ENCODE results near the gene NCK2. TPM values are rescaled to one million over a fixed set of nuclear protein-coding genes. Genes with fewer than 3 reads are reported as not detected.

NCK2 gene
- total RNA-seq, 1 donor from 2014 or later = 72.4 TPM

DNA sequence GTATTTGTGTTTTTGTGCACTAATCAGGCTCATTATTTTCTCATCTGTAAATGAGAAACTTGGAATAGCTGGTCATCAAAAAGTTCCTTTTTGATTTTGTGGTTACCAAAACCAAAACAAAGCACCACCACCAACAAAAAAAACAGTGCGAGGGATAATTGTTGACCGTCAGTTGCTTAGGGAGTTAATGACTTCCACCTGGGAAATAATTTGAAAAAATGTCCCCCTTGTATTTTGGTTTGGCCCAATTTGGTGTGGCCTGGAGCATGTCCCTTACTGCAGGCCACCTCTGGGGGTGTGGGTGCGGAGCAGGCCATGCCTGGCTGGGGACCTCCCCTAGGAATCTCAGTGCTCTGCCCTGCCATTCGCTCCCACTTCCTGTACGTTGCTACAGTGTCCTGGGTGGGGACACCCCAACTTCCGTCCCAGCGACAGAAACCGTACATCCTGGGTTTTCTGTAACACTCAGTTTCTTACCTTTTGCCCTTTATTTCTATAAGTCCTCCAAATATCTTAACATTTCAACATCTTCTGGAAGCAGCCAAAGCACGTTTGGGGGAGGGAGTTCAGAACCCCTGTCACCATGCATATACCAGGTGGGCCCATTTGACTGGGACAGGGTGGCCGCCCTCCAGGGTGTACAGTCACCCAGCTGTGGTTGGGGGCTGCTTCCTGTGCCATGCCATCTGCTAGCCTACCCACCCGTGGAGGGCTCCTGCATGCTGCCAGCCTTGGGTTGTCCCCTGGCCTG lies 31.3 kb downstream of the NCK2 start:
- intact Hi-C loops (cut with micrococcal nuclease) = no loop called here
- no peak for DNase-seq (ENCODE audit: low spot score)

DNA sequence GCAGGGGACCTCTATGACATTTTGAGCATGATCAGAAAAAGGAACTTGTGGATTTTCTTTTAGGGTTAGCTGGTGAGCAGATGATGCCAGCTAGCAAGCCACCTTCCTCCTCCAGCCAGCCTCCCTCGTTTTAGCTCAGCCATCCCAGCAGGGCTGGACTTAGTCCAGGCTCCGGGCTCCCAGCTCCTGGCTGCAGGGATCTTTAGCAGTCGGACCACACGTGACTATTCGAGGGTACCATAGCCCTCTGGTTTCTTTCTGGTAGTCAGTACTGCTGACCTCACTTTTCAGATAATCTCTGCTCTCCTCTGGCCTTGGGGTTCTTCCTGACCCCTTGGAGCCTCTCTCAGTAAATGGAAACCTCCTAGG lies 31.8 kb downstream of the NCK2 start:
- Mint-ChIP-seq H3K9me3 (no peaks in the 10 kb centered on the region), H3K27ac (peak overlapping the region; percentile 78), H3K4me3 (ENCODE audit: low read depth) (peak overlapping the region; percentile 57), H3K36me3 (ENCODE audit: low read depth) (peaks cover 52% of the 10 kb centered on the region), H3K27me3 (ENCODE audit: low read depth) (no peaks in the 10 kb centered on the region), H3K4me1 (ENCODE audit: low read depth) (peaks cover 79% of the 10 kb centered on the region)
- DNase-seq (ENCODE audit: low spot score) = no peak
- intact Hi-C loops (cut with micrococcal nuclease) = no loop called here

More for the DNA sequence above, 31.3 kb downstream of the NCK2 start:
- peak overlapping the region; percentile 57 for H3K4me3 Mint-ChIP-seq (ENCODE audit: low read depth)
- H3K36me3 Mint-ChIP-seq (ENCODE audit: low read depth) = peaks cover 47% of the 10 kb centered on the region
- no peaks in the 10 kb centered on the region for H3K9me3 Mint-ChIP-seq
- H3K27ac Mint-ChIP-seq = peak overlapping the region; percentile 78
- peaks cover 73% of the 10 kb centered on the region for H3K4me1 Mint-ChIP-seq (ENCODE audit: low read depth)
- no peaks in the 10 kb centered on the region for H3K27me3 Mint-ChIP-seq (ENCODE audit: low read depth)

DNA sequence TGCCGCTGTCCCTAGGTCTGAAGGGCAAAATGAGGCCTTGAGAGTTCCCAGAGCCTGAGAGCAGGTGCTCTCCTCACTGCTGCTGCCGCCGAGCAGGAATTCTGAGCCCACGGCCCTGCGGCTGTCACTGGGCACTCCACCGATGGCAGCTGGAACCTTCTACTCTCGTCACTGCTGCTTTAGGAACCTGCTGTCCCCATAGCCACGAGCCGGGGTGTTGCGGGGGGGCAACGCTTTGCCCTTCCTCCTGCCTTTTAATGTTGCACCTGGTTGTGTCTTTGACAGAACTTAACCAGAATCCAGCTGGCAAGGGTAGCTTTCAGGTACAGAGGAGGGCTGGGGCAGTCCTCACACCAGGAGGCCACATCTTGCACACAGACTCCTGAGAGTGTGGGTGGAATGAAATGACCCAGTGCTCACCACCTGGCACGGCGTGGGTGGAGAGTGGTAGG lies 32.3 kb downstream of the NCK2 start:
- no peak overlapping the region for H3K4me3 Mint-ChIP-seq (ENCODE audit: low read depth)
- intact Hi-C loops (cut with micrococcal nuclease) = no loop called here

DNA sequence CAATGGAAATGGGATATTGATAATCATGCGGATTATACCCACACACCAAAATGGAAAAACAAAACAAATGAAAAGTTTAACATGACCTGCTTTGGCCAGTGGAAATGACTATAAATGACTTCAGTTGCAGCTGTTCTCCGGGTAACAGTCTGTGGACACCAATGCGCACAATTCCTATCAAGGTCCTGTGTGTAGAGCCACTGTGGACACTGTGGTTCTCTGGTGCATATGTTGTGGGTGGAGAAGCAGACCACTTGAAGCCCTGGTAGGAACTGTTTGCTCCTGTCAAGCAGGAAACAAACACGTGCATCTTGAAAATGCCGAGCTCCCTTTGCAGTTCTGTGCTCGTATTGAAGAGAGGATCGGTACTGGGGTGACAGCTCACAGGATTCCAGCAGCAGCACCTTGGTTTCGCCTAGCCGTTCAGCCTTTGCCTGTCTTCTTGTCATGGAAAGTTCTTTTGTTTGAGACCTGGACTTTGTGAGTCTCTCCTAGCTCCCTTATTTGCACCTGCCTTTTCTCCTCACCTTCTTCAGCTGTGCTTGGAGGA lies 32.9 kb downstream of the NCK2 start:
- Mint-ChIP-seq H3K36me3 (ENCODE audit: low read depth) (peaks cover 57% of the 10 kb centered on the region), H3K4me1 (ENCODE audit: low read depth) (peaks cover 83% of the 10 kb centered on the region), H3K9me3 (no peaks in the 10 kb centered on the region), H3K27me3 (ENCODE audit: low read depth) (no peaks in the 10 kb centered on the region), H3K27ac (peak overlapping the region; percentile 78), H3K4me3 (ENCODE audit: low read depth) (no peak overlapping the region)
- intact Hi-C loops (cut with micrococcal nuclease) = no loop called here
- DNase-seq (ENCODE audit: low spot score) = no peak

More for the DNA sequence above, 32.3 kb downstream of the NCK2 start:
- Mint-ChIP-seq H3K27ac (peak overlapping the region; percentile 78), H3K9me3 (no peaks in the 10 kb centered on the region), H3K36me3 (ENCODE audit: low read depth) (peaks cover 56% of the 10 kb centered on the region), H3K27me3 (ENCODE audit: low read depth) (no peaks in the 10 kb centered on the region), H3K4me1 (ENCODE audit: low read depth) (peaks cover 82% of the 10 kb centered on the region)
- no peak for DNase-seq (ENCODE audit: low spot score)

DNA sequence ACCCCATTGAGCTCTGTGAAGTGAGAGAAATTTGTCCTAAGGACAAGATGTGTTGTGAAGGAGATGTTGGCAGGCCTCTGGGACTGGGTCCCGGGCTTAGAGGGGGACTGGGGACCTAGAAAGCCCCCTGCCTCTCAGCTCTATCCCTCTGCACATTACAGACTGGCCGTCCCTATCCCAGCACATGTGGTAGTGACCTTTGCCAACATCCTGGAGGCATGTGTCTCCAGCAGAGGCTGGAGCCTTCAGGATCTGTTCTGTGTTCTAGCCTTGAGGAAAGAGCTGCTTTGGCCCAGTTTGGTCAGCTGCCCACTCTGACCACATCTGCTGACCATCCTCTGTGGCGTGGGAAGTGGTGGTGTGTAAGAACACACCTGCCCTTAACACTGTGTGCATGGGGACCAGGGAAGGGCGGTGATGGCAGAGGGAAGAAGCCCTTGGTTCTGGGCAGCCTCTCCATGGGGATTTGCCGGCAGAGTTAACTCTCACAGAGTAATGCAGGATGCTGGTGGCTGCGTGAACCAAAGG lies 33.4 kb downstream of the NCK2 start:
- Mint-ChIP-seq H3K4me1 (ENCODE audit: low read depth) (peaks cover 86% of the 10 kb centered on the region), H3K36me3 (ENCODE audit: low read depth) (peaks cover 53% of the 10 kb centered on the region), H3K9me3 (no peaks in the 10 kb centered on the region), H3K4me3 (ENCODE audit: low read depth) (no peak overlapping the region), H3K27ac (peak overlapping the region; percentile 42), H3K27me3 (ENCODE audit: low read depth) (no peaks in the 10 kb centered on the region)
- DNase-seq (ENCODE audit: low spot score) = no peak
- intact Hi-C loops (cut with micrococcal nuclease) = no loop called here

DNA sequence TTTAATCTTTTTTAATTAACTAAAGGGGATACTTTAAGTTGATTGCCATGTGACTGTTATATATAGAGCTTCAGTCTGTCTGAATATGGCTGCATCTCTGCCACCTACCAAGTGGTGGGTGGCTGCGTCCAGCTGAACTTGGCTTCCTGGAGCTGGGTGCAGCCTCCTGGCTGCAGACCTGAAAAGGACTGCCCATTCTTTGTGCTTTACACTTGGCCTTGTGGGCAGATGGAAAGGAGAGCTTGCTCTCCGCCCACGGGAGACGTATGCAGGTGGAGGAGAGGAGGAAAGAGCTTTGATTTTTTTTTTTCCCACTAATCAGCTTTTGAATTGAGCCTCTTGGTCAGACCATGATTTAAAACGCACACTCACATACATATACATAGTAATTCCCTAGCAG lies 34.7 kb downstream of the NCK2 start:
- Mint-ChIP-seq H3K9me3 (no peaks in the 10 kb centered on the region), H3K4me3 (ENCODE audit: low read depth) (no peak overlapping the region), H3K4me1 (ENCODE audit: low read depth) (peaks cover 84% of the 10 kb centered on the region), H3K27me3 (ENCODE audit: low read depth) (no peaks in the 10 kb centered on the region), H3K27ac (peak overlapping the region; percentile 35), H3K36me3 (ENCODE audit: low read depth) (peaks cover 48% of the 10 kb centered on the region)
- intact Hi-C loops (cut with micrococcal nuclease) = no loop called here
- no peak for DNase-seq (ENCODE audit: low spot score)

DNA sequence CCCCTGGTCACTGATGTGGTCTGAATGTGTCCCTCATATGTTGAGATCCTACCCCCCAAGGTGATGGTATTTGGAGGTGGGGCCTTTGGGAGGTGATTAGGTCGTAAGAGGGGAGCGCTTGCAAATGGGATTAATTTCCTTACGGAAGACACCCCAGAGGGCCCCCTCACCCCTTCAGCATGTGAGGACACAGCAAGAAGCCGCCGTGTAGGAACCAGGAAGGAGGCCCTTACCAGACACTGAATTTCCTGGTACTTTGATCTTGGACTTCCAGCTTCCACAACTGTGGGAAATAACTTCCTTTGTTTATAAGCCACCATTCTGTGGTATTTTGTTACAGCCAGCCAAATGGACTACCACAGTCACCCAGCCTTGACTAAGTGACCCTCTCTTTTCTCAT lies 35.9 kb downstream of the NCK2 start:
- intact Hi-C loops (cut with micrococcal nuclease) = loop anchor here (10.0 kb wide), 1 partner anchor 206 kb away; no protein-coding TSS in a partner anchor
- Mint-ChIP-seq H3K27me3 (ENCODE audit: low read depth) (no peaks in the 10 kb centered on the region), H3K9me3 (no peaks in the 10 kb centered on the region), H3K4me3 (ENCODE audit: low read depth) (peak overlapping the region; percentile 17), H3K27ac (peak overlapping the region; percentile 24), H3K36me3 (ENCODE audit: low read depth) (peaks cover 41% of the 10 kb centered on the region), H3K4me1 (ENCODE audit: low read depth) (peaks cover 85% of the 10 kb centered on the region)
- DNase-seq (ENCODE audit: low spot score) = no peak

DNA sequence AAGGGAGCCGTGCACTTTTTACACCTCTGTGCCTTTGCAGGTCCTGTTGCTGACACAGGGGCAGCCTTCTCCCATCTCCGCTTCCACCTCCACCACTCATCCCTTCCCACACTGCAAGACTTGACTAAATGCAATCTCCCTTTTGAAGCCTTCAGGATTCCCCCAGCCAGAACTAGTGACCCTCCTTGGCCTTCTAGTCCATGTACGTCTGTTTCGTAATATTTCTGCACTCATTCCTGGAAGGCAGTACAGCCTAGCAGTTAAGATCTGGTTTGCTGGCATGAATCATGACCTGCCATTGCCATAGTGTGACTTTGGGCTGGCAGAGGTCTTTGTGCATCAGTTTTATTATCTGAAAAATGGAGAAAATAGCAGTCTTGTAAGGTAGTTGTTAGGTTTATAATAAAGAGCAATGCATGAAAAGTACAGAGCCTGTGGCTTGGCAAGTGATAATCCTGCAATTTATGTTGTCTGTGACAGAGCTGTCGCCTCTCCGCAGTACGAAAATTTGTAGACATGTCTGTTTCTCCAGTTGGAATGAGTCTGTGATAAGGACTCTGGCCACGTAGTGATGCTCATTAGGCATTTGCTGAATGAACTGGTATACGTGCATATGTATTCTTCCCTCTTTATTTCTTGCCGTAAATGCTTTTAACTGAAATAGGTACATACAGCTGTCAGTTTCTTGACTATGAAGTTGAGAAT lies 36.7 kb downstream of the NCK2 start:
- Mint-ChIP-seq H3K9me3 (no peaks in the 10 kb centered on the region), H3K4me3 (ENCODE audit: low read depth) (no peak overlapping the region), H3K27ac (peak overlapping the region; percentile 50), H3K36me3 (ENCODE audit: low read depth) (peaks cover 42% of the 10 kb centered on the region), H3K27me3 (ENCODE audit: low read depth) (no peaks in the 10 kb centered on the region), H3K4me1 (ENCODE audit: low read depth) (peaks cover 83% of the 10 kb centered on the region)
- intact Hi-C loops (cut with micrococcal nuclease) = loop anchor here (10.0 kb wide), 1 partner anchor 207 kb away; no protein-coding TSS in a partner anchor
- DNase-seq (ENCODE audit: low spot score) = no peak

DNA sequence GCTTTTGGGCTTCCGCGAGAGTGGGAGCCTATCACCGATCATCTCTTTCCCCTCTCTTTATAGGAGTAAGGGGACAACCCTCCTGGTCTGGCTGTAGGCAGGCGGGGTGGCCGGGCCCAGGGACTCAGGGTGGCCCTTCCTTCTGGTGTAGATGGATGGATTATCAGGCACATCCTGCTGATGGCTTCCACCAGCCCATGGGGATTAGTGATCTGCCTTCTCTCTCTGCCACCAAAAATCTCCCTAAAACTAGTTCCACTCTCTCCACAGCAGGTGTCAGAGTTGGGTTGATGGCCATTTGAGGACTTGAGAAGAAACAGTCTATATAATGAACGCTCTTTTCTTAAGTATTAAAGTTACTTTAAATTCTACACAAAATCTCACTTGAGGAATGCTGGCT lies 37.4 kb downstream of the NCK2 start:
- H3K9me3 Mint-ChIP-seq = no peaks in the 10 kb centered on the region
- intact Hi-C loops (cut with micrococcal nuclease) = loop anchor here (10.0 kb wide), 1 partner anchor 207 kb away; no protein-coding TSS in a partner anchor
- DNase-seq (ENCODE audit: low spot score) = no peak
- H3K4me1 Mint-ChIP-seq (ENCODE audit: low read depth) = peaks cover 83% of the 10 kb centered on the region
- H3K36me3 Mint-ChIP-seq (ENCODE audit: low read depth) = peaks cover 48% of the 10 kb centered on the region
- no peak overlapping the region for H3K4me3 Mint-ChIP-seq (ENCODE audit: low read depth)
- H3K27me3 Mint-ChIP-seq (ENCODE audit: low read depth) = no peaks in the 10 kb centered on the region
- peak overlapping the region; percentile 50 for H3K27ac Mint-ChIP-seq

DNA sequence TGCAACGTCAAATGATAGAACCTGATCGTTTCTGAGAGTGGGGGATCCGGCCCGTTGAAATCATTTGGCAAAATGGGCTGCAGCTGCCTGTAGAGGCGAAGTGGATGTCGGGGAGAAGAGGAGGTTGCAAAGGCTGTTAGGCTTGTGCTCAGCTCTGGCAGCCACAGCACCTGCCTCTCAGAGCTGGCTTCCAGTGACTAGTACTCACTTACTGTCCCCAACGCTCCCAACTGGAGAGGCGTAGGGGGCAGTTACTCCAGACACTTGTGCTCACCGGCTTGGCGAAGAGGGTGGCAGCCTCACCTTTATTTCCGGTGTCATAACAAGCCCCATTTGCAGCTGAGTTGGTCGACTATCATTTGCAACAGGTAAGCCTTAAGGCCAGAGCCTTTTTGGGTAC lies 37.9 kb downstream of the NCK2 start:
- peaks cover 43% of the 10 kb centered on the region for H3K36me3 Mint-ChIP-seq (ENCODE audit: low read depth)
- intact Hi-C loops (cut with micrococcal nuclease) = loop anchor here (10.0 kb wide), 1 partner anchor 208 kb away; no protein-coding TSS in a partner anchor
- peak overlapping the region; percentile 50 for H3K27ac Mint-ChIP-seq
- H3K9me3 Mint-ChIP-seq = no peaks in the 10 kb centered on the region
- H3K4me3 Mint-ChIP-seq (ENCODE audit: low read depth) = no peak overlapping the region
- H3K4me1 Mint-ChIP-seq (ENCODE audit: low read depth) = peaks cover 83% of the 10 kb centered on the region
- no peak for DNase-seq (ENCODE audit: low spot score)
- no peaks in the 10 kb centered on the region for H3K27me3 Mint-ChIP-seq (ENCODE audit: low read depth)

DNA sequence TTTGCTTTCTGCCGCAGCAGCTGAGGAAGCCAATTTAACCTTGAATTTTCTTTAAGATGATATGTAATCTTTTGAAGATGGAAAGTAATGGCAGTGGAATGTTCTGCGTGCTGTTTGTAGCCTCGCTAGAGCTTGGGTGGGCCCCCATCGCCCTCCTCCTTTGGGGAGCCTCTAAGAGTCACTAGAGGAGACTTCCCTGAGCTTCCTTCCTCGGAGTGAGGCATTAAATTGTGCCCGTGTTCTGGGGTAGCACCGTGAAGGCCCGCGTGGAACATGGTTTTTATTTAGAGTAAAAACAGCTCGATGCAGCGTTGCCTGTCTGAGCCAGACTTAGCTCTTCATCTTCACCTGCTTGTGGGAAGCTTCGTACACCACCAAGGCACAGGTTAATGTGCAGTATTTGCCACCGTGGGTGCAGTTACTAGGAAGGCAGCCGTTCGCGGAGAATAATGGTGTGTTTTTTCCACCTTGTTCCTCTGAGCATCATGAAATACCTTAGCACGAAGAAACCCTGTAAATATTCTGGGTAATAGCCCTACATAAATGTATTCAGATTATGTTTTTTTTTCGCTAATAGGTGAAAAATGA lies 38.5 kb downstream of the NCK2 start:
- Mint-ChIP-seq H3K4me3 (ENCODE audit: low read depth) (no peak overlapping the region), H3K27me3 (ENCODE audit: low read depth) (no peaks in the 10 kb centered on the region), H3K27ac (peak overlapping the region; percentile 47), H3K4me1 (ENCODE audit: low read depth) (peaks cover 83% of the 10 kb centered on the region), H3K9me3 (no peaks in the 10 kb centered on the region), H3K36me3 (ENCODE audit: low read depth) (peaks cover 44% of the 10 kb centered on the region)
- intact Hi-C loops (cut with micrococcal nuclease) = loop anchor here (10.0 kb wide), 1 partner anchor 208 kb away; no protein-coding TSS in a partner anchor
- DNase-seq (ENCODE audit: low spot score) = no peak

DNA sequence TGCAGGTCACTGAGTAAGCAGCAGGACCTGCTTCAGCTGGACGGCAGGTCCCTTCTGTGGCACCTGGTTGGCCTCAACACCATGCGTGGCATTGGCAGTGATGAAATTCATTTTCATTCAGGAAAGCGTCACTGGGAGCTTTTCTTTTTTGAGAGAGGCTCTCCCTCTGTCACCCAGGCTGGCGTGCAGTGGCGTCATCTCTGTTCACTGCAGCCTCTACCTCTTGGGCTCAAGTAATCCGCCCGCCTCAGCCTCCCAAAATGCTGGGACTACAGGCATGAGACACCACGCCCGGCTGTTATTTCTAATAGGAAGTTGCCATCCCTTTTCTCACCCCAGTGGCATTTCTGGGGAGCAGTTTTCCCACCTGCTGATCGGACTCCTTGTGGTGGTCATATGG lies 39.3 kb downstream of the NCK2 start:
- DNase-seq (ENCODE audit: low spot score) = no peak
- H3K27ac Mint-ChIP-seq = peak overlapping the region; percentile 20
- intact Hi-C loops (cut with micrococcal nuclease) = loop anchor here (10.0 kb wide), 1 partner anchor 209 kb away; no protein-coding TSS in a partner anchor
- H3K36me3 Mint-ChIP-seq (ENCODE audit: low read depth) = peaks cover 48% of the 10 kb centered on the region
- peaks cover 85% of the 10 kb centered on the region for H3K4me1 Mint-ChIP-seq (ENCODE audit: low read depth)
- no peaks in the 10 kb centered on the region for H3K9me3 Mint-ChIP-seq
- H3K27me3 Mint-ChIP-seq (ENCODE audit: low read depth) = no peaks in the 10 kb centered on the region
- H3K4me3 Mint-ChIP-seq (ENCODE audit: low read depth) = no peak overlapping the region
